PC-3 (cell line): Measurements from ENCODE around the gene PNN. TPM values are rescaled to one million over a fixed set of nuclear protein-coding genes. Genes with fewer than 3 reads are reported as not detected.
"Not testable (repeated sequence)": the region's sequence is repeated elsewhere in the genome, so short reads cannot be mapped to it uniquely, and the experiment has no call there.

Source experiments
- ATAC-seq: fragments of 200-7000 bp; cut with Tn5 transposase; 2 replicates; pipeline ENCODE4 v1.9.1; 2020; ENCODE audit warnings: mild to moderate bottlenecking, moderate library complexity
- BruUV-seq: library from RNA; stranded (reverse); fragments of 400-500 nt; replicated peaks from 2 replicates; lab custom pipeline; 2021; lab: Mats Ljungman, UMichigan
- CTCF ChIA-PET: fragments of 300-600 bp; sonication (Branson Sonifier 250); formaldehyde crosslinking; loops from one replicate; lab custom pipeline; 2022; ENCODE audit warnings: antibody characterized with exemption; lab: Charles Lee
- POLR2A ChIA-PET: fragments of 300-600 bp; sonication (Branson Sonifier 250); formaldehyde crosslinking; loops from one replicate; lab custom pipeline; 2022; ENCODE audit warnings: antibody characterized with exemption; ENCODE audit not compliant: unreplicated experiment; lab: Charles Lee
- DNase-seq: peaks from one replicate; pipeline ENCODE4 v3.0.0-alpha.2; 2015
- H2AFZ ChIP-seq: fragments of 300-600 bp; sonication (generic); 2 replicates; pipeline ENCODE4 v1.6.0; 2016; ENCODE audit warnings: antibody characterized with exemption, low read length
- H3F3A ChIP-seq: fragments of 300-600 bp; sonication (generic); one replicate; pipeline ENCODE4 v1.6.0; 2017; ENCODE audit warnings: antibody characterized with exemption, low read length, control low read depth, mild to moderate bottlenecking; ENCODE audit not compliant: unreplicated experiment
- H3K27ac ChIP-seq: fragments of 300-600 bp; sonication (generic); 2 replicates; pipeline ENCODE4 v1.5.1; 2016; ENCODE audit warnings: mild to moderate bottlenecking, low read length
- H3K27me3 ChIP-seq: fragments of 300-600 bp; sonication (generic); 2 replicates; pipeline ENCODE4 v1.6.1; 2016; ENCODE audit warnings: low read length, mixed read lengths
- H3K36me3 ChIP-seq: fragments of 300-600 bp; sonication (generic); 2 replicates; pipeline ENCODE4 v1.6.1; 2016; ENCODE audit warnings: low read depth, mixed run types, low read length, mixed read lengths
- H3K4me1 ChIP-seq: fragments of 300-600 bp; sonication (generic); 2 replicates; pipeline ENCODE4 v1.5.1; 2016; ENCODE audit warnings: low read length; ENCODE audit not compliant: insufficient read depth
- H3K4me2 ChIP-seq: fragments of 300-600 bp; sonication (generic); 2 replicates; pipeline ENCODE4 v1.6.0; 2016; ENCODE audit warnings: low read length
- H3K4me3 ChIP-seq: fragments of 300-600 bp; sonication (generic); 2 replicates; pipeline ENCODE4 v1.5.1; 2016; ENCODE audit warnings: mild to moderate bottlenecking, low read length, mixed read lengths
- H3K79me2 ChIP-seq: fragments of 300-600 bp; sonication (generic); 2 replicates; pipeline ENCODE4 v1.6.1; 2017; ENCODE audit warnings: low read length, mixed read lengths
- H3K9ac ChIP-seq: fragments of 300-600 bp; sonication (generic); 2 replicates; pipeline ENCODE4 v1.6.0; 2016; ENCODE audit warnings: mild to moderate bottlenecking, low read length
- H3K9me2 ChIP-seq: fragments of 300-600 bp; sonication (generic); replicated peaks from 2 replicates; pipeline ENCODE4 v1.6.1; 2016; ENCODE audit warnings: mixed run types, low read length, mixed read lengths
- H3K9me3 ChIP-seq: fragments of 300-600 bp; sonication (generic); 2 replicates; pipeline ENCODE4 v1.6.1; 2016; ENCODE audit warnings: low read length, mixed read lengths
- H4K20me1 ChIP-seq: fragments of 300-600 bp; sonication (generic); 2 replicates; pipeline ENCODE4 v1.6.1; 2016; ENCODE audit warnings: low read length, mixed read lengths
- CTCF ChIP-seq: fragments of 300-600 bp; sonication (generic); conservative IDR thresholded peaks from 2 replicates; pipeline ENCODE4 v1.5.1; 2017; ENCODE audit warnings: antibody characterized with exemption, low read depth, mild to moderate bottlenecking, low read length
- intact Hi-C: fragments of 100-400 bp; cut with micrococcal nuclease; formaldehyde crosslinking; loops from 2 replicates; pipeline ENCODE4 v1.9.0; 2023
- total RNA-seq: library from RNA; depleted of rRNA; stranded (reverse); fragments of >200 nt; gene quantifications from 2 replicates; pipeline ENCODE4 v1.2.3, GENCODE V29; 2014; rRNA removed

Gene PNN
- total RNA-seq, 1 experiment from 2014 or later = 36.7 TPM

- DNase-seq (peak; percentile 46), ATAC-seq (peak; percentile 82)
- CTCF ChIA-PET = interaction anchor here (0.6 to 1.2 kb wide), 6 partner anchors 87 to 267 kb away, joined by 3 to 7 read pairs (median 4); no protein-coding TSS in a partner anchor
- not testable (repeated sequence) for H3K79me2 ChIP-seq, H3F3A ChIP-seq, H3K9ac ChIP-seq, H3K9me2 ChIP-seq, H3K27me3 ChIP-seq, H3K36me3 ChIP-seq, H4K20me1 ChIP-seq, H3K4me2 ChIP-seq, H3K9me3 ChIP-seq, H2AFZ ChIP-seq, H3K4me3 ChIP-seq, BruUV-seq, H3K27ac ChIP-seq, H3K4me1 ChIP-seq
- intact Hi-C loops = loop anchor here (1.0 to 5.0 kb wide), 3 partner anchors 125 to 195 kb away; no protein-coding TSS in a partner anchor
- peak; percentile 57 for TF ChIP-seq CTCF
- POLR2A ChIA-PET = interaction anchor here (0.5 to 0.7 kb wide), 2 partner anchors 61 to 144 kb away, joined by 3 to 4 read pairs; no protein-coding TSS in a partner anchor
These were observed 56.9 kb downstream of the PNN start for GRCh38 chr14:39231751-39232553.

Other genes starting within 250 kb of the PNN start
- gene SEC23A, start 72.0 kb upstream of the PNN start, total RNA-seq = 58.2 and 67.0 TPM in 2 replicates
- gene GEMIN2, start 60.9 kb upstream of the PNN start, total RNA-seq = 42.7 and 48.1 TPM in 2 replicates
- gene TRAPPC6B, start 4.9 kb upstream of the PNN start, total RNA-seq = 24.0 and 34.5 TPM in 2 replicates
- 11.8 and 12.3 TPM in 2 replicates for gene MIA2, start 58.7 kb downstream of the PNN start, total RNA-seq